ENCODE results near the gene OR10H5.

Gene OR10H5

DNA sequence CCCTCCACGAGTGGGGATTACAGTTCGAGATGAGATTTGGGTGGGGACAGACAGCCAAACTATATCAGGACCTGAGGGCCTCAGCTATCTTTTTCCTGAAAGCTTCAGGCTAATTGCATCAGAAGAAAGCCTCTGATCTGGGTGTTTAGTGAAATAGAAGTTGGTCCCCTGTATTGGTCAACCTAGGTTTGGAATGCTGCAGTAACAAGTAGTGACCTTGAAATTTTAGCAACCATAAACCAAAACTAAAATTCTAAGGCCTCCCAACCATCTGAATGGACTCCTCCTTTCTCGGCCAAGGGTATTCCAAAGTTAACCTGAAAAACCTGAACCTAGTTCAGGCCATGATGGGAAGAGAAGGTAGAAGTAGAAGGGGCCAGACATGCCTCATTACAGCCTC is 62.9 kb downstream of the OR10H5 start:
- no peak for DNase-seq

All from activated CD4-positive, alpha-beta T cell treated with anti-CD3 and anti-CD28 coated beads for 48 hours (primary cell).